ENCODE measurements around the gene ANP32D. TPM values are rescaled to one million over a fixed set of nuclear protein-coding genes. Genes with fewer than 3 reads are reported as not detected.
"Not testable (repeated sequence)": the region's sequence is repeated elsewhere in the genome, so short reads cannot be mapped to it uniquely, and the experiment has no call there.

The ANP32D gene
- 1 to 10 TPM in 1 of 8 experiments, under 1 TPM in 3, not detected in 4; 0.36 to 2.9 (median 0.75) TPM for total RNA-seq

GRCh38 chr12:48472259-48472658 lies at the start of gene ANP32D:
Gene ANP32D (plus strand): TSS chr12:48472559. CDS start chr12:48472665, 106 bp downstream.
- Histone ChIP-seq H3K4me1 (replicated peaks in 1 of 2) (no peaks in the 10 kb centered on the region), H3K4me3 (no peak within 1 kb of the TSS), H3K27ac (no peak within 1 kb of the TSS)
- in situ Hi-C loops (cut with MboI; ENCODE audit: low pct_unique_long_range_greater_than_20kb in 2 of 9, low sequenced_read_pairs in 9 of 9, unreplicated experiment in 9 of 9), result loop anchor here in 1 of 9 experiments (25.0 kb wide), 1 partner anchor 285 kb away; the partner anchor contains the start of gene CCDC184
- no peak for ATAC-seq (replicated peaks in 6 of 8)
- WGBS, 10 experiments, result 22 to 100% (median 63%) methylated on average over 3 to 7 of the region's 7 CpGs; no CpG with 5 or more reads in 1 of the 10 experiments

- Histone ChIP-seq H3K4me3 (no peak overlapping the region), H3K4me1 (replicated peaks in 1 of 2) (no peaks in the 10 kb centered on the region), H3K27ac (no peak overlapping the region)
- ATAC-seq (replicated peaks in 6 of 8), result no peak
- 23 to 93% (median 60%) methylated on average over 2 to 3 of the region's 3 CpGs for WGBS, 10 experiments
- in situ Hi-C loops (cut with MboI; ENCODE audit: low pct_unique_long_range_greater_than_20kb in 2 of 9, low sequenced_read_pairs in 9 of 9, unreplicated experiment in 9 of 9), result no loop called here
These were observed 49.2 kb upstream of the ANP32D start for GRCh38 chr12:48423171-48423570.

- Histone ChIP-seq H3K4me1 (replicated peaks in 1 of 2) (no peaks in the 10 kb centered on the region), H3K27ac (no peak overlapping the region), H3K4me3 (no peak overlapping the region)
- in situ Hi-C loops (cut with MboI; ENCODE audit: low pct_unique_long_range_greater_than_20kb in 2 of 9, low sequenced_read_pairs in 9 of 9, unreplicated experiment in 9 of 9), result loop anchor here in 1 of 9 experiments (25.0 kb wide), 1 partner anchor 162 kb away; no protein-coding TSS in a partner anchor
- no peak for ATAC-seq (replicated peaks in 6 of 8)
- whole genome bisulfite sequencing, 10 experiments, result 0 to 100% (median 60%) methylated on average over 1 of the region's 1 CpG; no CpG with 5 or more reads in 3 of the 10 experiments
These were observed 47.7 kb upstream of the ANP32D start for GRCh38 chr12:48424644-48425043.

- H3K4me3 ChIP-seq; H3K4me1 ChIP-seq (replicated peaks in 1 of 2); ATAC-seq (replicated peaks in 6 of 8); H3K27ac ChIP-seq: not testable (repeated sequence)
- in situ Hi-C loops (cut with MboI; ENCODE audit: low pct_unique_long_range_greater_than_20kb in 2 of 9, low sequenced_read_pairs in 9 of 9, unreplicated experiment in 9 of 9), result loop anchor here in 1 of 9 experiments (25.0 kb wide), 1 partner anchor 172 kb away; no protein-coding TSS in a partner anchor
- 60 to 95% (median 83%) methylated on average over 1 to 4 of the region's 10 CpGs; no CpG with 5 or more reads in 7 of the 10 experiments for WGBS, 10 experiments
These were observed 38.3 kb upstream of the ANP32D start for GRCh38 chr12:48434016-48434415.

- ATAC-seq (replicated peaks in 6 of 8), result no peak
- Histone ChIP-seq H3K4me3 (no peak overlapping the region), H3K4me1 (replicated peaks in 1 of 2) (no peaks in the 10 kb centered on the region), H3K27ac (no peak overlapping the region)
- WGBS, 10 experiments, result 17 to 80% (median 66%) methylated on average over 1 to 5 of the region's 7 CpGs
- in situ Hi-C loops (cut with MboI; ENCODE audit: low pct_unique_long_range_greater_than_20kb in 2 of 9, low sequenced_read_pairs in 9 of 9, unreplicated experiment in 9 of 9), result loop anchor here in 1 of 9 experiments (25.0 kb wide), 1 partner anchor 179 kb away; no protein-coding TSS in a partner anchor
These were observed 31.3 kb upstream of the ANP32D start for GRCh38 chr12:48441069-48441468.

DNA sequence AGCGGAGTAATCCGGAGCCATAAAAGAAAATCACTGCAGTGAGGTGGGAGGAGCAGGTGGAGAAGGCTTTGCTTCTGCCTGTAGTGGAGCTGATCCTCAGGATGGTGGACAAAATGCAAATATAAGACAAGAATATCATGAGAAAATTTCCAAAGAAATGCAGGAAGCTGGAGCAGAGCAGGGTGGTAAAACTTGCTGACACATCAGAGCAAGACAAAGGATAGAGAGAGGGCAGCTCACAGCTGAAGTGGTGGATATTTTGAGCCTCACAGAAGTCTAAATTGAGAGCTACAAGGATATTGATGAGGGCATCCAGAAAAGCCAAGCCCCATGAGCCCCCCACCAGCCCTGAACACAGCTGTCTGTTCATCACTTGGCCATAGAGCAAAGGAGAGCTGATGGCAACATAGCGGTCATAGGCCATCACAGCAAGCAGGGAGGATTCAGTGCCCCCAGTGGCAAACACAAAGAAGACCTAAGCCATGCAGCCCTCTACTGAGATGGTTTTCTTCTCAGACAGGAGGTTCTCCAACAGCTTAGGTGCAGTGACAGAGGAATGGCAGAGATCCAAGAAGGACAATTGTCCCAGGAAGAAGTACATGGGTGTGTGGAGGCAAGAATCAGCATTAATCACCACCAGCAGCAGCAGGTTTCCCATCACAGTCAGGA lies 30.0 kb upstream of the ANP32D start:
- in situ Hi-C loops (cut with MboI; ENCODE audit: low pct_unique_long_range_greater_than_20kb in 2 of 9, low sequenced_read_pairs in 9 of 9, unreplicated experiment in 9 of 9), result loop anchor here in 1 of 9 experiments (25.0 kb wide), 1 partner anchor 180 kb away; no protein-coding TSS in a partner anchor
- no peak overlapping the region for H3K4me3 ChIP-seq
- WGBS, 10 experiments, result 40 to 100% (median 94%) methylated on average over 1 to 3 of the region's 3 CpGs; no CpG with 5 or more reads in 2 of the 10 experiments

DNA sequence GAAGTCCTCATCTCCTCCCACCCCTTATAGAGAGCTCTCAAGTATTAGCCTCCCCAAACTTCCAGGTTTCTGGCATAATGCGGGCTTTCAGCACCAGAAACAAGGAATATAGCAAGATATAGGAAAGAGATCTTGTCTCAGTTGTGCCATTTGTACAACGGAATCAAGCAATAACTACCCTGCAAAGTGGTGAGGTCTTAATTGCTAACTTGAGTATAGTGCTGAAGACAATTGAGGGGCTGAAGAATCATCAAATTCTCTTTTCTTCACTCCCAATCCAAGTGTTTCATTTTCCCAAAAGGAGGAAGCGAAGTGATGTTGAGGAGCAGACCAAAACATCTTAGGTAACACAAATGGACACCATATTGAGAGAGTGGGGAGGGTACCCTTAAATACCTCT lies 26.8 kb upstream of the ANP32D start:
- Histone ChIP-seq H3K4me1 (replicated peaks in 1 of 2) (no peaks in the 10 kb centered on the region), H3K27ac (no peak overlapping the region), H3K4me3 (no peak overlapping the region)
- no peak for ATAC-seq (replicated peaks in 6 of 8)
- in situ Hi-C loops (cut with MboI; ENCODE audit: low pct_unique_long_range_greater_than_20kb in 2 of 9, low sequenced_read_pairs in 9 of 9, unreplicated experiment in 9 of 9), result loop anchor here in 1 of 9 experiments (25.0 kb wide), 1 partner anchor 183 kb away; no protein-coding TSS in a partner anchor
- 0 to 100% (median 71%) methylated on average over 1 to 3 of the region's 3 CpGs; no CpG with 5 or more reads in 2 of the 10 experiments for WGBS, 10 experiments

More for the DNA sequence above, 30.0 kb upstream of the ANP32D start:
- H3K4me1 ChIP-seq (replicated peaks in 1 of 2), result no peaks in the 10 kb centered on the region
- H3K27ac ChIP-seq, result no peak overlapping the region
- peak in 2 of 8 experiments; percentile 31 to 55 for ATAC-seq (replicated peaks in 6 of 8)

DNA sequence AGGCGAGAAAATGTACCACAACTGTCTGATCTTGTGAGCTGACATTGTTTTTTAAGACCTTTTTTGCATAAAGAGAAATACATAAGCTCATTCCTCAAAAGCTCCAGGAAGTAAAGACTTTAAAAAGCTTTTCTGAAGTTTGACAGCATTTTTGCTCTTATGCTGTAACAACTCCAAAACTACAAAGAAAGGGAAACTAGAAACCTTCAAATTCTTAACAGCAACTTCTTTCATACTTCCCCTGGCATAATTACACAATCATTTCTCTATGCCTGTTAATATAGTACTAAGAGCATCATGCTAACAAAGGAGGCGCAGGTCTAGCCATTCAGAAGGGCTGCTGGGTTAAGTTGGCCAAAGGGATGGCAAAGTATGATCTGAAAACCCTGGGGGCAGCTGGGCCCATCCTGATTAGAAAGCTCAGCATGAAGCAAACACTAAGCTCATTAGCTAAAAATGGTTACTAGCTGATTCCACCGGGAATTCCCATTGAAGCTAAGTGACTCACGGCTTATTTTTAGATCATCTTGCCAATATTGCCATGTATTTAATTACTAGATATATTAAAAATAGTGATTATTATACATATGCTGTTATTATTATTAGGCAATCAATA lies 26.1 kb upstream of the ANP32D start:
- in situ Hi-C loops (cut with MboI; ENCODE audit: low pct_unique_long_range_greater_than_20kb in 2 of 9, low sequenced_read_pairs in 9 of 9, unreplicated experiment in 9 of 9), result loop anchor here in 1 of 9 experiments (25.0 kb wide), 1 partner anchor 184 kb away; no protein-coding TSS in a partner anchor
- no peak for ATAC-seq (replicated peaks in 6 of 8)
- no peak overlapping the region for H3K27ac ChIP-seq
- WGBS, 10 experiments, result 8 to 85% (median 53%) methylated on average over 2 to 4 of the region's 4 CpGs; no CpG with 5 or more reads in 1 of the 10 experiments
- H3K4me1 ChIP-seq (replicated peaks in 1 of 2), result no peaks in the 10 kb centered on the region
- H3K4me3 ChIP-seq, result no peak overlapping the region

- ATAC-seq (replicated peaks in 6 of 8), result no peak
- Histone ChIP-seq H3K4me3 (no peak overlapping the region), H3K27ac (no peak overlapping the region), H3K4me1 (replicated peaks in 1 of 2) (no peaks in the 10 kb centered on the region)
- WGBS, 10 experiments, result 10 to 100% (median 75%) methylated on average over 1 of the region's 1 CpG; no CpG with 5 or more reads in 2 of the 10 experiments
- in situ Hi-C loops (cut with MboI; ENCODE audit: low pct_unique_long_range_greater_than_20kb in 2 of 9, low sequenced_read_pairs in 9 of 9, unreplicated experiment in 9 of 9), result loop anchor here in 1 of 9 experiments (25.0 kb wide), 1 partner anchor 185 kb away; no protein-coding TSS in a partner anchor
These were observed 24.6 kb upstream of the ANP32D start for GRCh38 chr12:48447755-48448154.

DNA sequence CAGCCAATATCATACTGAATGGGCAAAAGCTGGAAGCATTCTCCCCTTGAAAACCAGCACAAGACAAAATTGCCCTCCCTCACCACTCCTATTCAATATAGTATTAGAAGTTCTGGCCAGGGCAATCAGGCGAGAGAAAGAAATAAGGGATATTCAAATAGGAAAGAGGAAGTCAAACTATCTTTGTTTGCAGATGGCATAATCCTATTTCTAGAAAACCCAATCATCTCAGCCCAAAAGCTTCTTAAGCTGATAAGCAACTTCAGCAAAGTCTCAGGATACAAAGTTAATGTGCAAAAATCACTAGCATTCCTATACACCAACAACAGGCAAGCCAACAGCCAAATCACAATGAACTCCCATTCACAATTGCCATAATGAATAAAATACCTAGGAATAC lies 21.0 kb upstream of the ANP32D start:
- WGBS, 10 experiments, result 0 to 83% (median 46%) methylated on average over 1 of the region's 1 CpG; no CpG with 5 or more reads in 2 of the 10 experiments
- in situ Hi-C loops (cut with MboI; ENCODE audit: low pct_unique_long_range_greater_than_20kb in 2 of 9, low sequenced_read_pairs in 9 of 9, unreplicated experiment in 9 of 9), result loop anchor here in 1 of 9 experiments (25.0 kb wide), 1 partner anchor 264 kb away; the partner anchor contains the start of gene CCDC184

DNA sequence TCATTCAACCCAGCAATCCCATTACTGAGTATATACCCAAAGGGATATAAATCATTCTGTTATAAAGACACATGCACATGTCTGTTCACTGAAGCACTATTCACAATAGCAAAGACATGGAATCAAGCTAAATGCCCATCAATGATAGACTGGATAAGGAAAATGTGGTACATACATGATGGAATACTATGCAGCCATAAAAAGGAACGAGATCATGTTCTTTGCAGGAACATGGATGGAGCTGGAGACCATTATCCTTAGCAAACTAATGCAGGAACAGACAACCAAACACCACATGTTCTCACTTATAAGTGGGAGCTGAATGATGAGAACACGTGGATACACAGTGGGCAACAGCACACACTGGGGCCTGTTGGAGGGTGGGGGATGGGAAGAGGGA lies 19.4 kb upstream of the ANP32D start:
- in situ Hi-C loops (cut with MboI; ENCODE audit: low pct_unique_long_range_greater_than_20kb in 2 of 9, low sequenced_read_pairs in 9 of 9, unreplicated experiment in 9 of 9), result loop anchor here in 1 of 9 experiments (25.0 kb wide), 1 partner anchor 266 kb away; the partner anchor contains the start of gene CCDC184
- H3K27ac ChIP-seq; H3K4me3 ChIP-seq; ATAC-seq (replicated peaks in 6 of 8); H3K4me1 ChIP-seq (replicated peaks in 1 of 2): not testable (repeated sequence)
- WGBS, 10 experiments, result 0 to 94% (median 44%) methylated on average over 1 to 2 of the region's 2 CpGs; no CpG with 5 or more reads in 4 of the 10 experiments

More for the DNA sequence above, 21.0 kb upstream of the ANP32D start:
- H3K4me3 ChIP-seq, result no peak overlapping the region
- H3K27ac ChIP-seq, result no peak overlapping the region
- ATAC-seq (replicated peaks in 6 of 8), result no peak
- H3K4me1 ChIP-seq (replicated peaks in 1 of 2), result no peaks in the 10 kb centered on the region

- ATAC-seq (replicated peaks in 6 of 8), result peak in 3 of 8 experiments; percentile 85 to 96 (median 91)
- in situ Hi-C loops (cut with MboI; ENCODE audit: low pct_unique_long_range_greater_than_20kb in 2 of 9, low sequenced_read_pairs in 9 of 9, unreplicated experiment in 9 of 9), result loop anchor here in 1 of 9 experiments (25.0 kb wide), 1 partner anchor 267 kb away; the partner anchor contains the start of gene CCDC184
- WGBS, 10 experiments, result 0 to 100% (median 8%) methylated on average over 1 of the region's 1 CpG; no CpG with 5 or more reads in 4 of the 10 experiments
- H3K27ac ChIP-seq, result no peak overlapping the region
- no peaks in the 10 kb centered on the region for H3K4me1 ChIP-seq (replicated peaks in 1 of 2)
- no peak overlapping the region for H3K4me3 ChIP-seq
These were observed 17.7 kb upstream of the ANP32D start for GRCh38 chr12:48454667-48455066.

Data from motor neuron (in vitro differentiated cells).